ENCODE results near the gene TMOD2. TPM values are rescaled to one million over a fixed set of nuclear protein-coding genes. Genes with fewer than 3 reads are reported as not detected.

Gene TMOD2
- total and polyA plus RNA-seq, 2 of the 8 experiments (the other 6 are each of a cell fraction or from before 2014, with no cell fraction given) = 0.80 to 6.5 TPM

DNA sequence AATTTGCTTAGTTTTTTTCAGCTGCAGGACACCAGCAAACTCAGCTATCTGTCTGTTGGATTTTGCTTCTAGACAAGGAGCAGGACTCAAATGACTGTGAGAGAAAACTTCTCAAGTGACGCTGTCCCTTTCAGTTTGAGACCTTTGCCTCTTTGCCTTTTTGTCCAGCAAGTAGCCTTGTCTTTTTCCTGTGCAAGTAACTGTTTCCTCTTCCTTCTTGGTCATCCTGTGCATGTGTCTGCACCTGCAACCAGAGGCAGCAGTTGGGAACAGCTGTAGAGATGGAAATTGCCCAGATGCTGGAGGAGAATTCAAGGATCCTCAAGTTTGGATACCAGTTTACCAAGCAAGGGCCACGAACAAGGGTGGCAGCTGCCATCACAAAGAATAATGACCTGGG lies 54.7 kb downstream of the TMOD2 start:
- Histone ChIP-seq H2AFZ (ENCODE audit: low read length) (no peak overlapping the region), H3K23ac (ENCODE audit: insufficient read length) (no peak overlapping the region)
- TF ChIP-seq CBX5 (IDR thresholded peaks at IDR 0.05; ENCODE audit: low read depth, low read length) (no peak), GABPA (IDR thresholded peaks at IDR 0.05; ENCODE audit: borderline replicate concordance, insufficient read depth, low read length) (no peak), BCL11A (IDR thresholded peaks at IDR 0.05; ENCODE audit: low read depth in 2 of 2, low read length in 2 of 2) (no peak), SP1 (IDR thresholded peaks at IDR 0.05; ENCODE audit: low read depth, low read length) (no peak), TCF12 (IDR thresholded peaks at IDR 0.05; ENCODE audit: low read depth, low read length) (no peak), CBX8 (IDR thresholded peaks at IDR 0.05; ENCODE audit: borderline replicate concordance, low read depth, low read length) (no peak), ASH2L (IDR thresholded peaks at IDR 0.05; ENCODE audit: low read length) (no peak), KDM5A (IDR thresholded peaks at IDR 0.05; ENCODE audit: low read length) (no peak), CHD2 (IDR thresholded peaks at IDR 0.05; ENCODE audit: low read length) (no peak), CREB1 (IDR thresholded peaks at IDR 0.05) (no peak), BACH1 (IDR thresholded peaks at IDR 0.05; ENCODE audit: low read length) (no peak), JUND (IDR thresholded peaks at IDR 0.05; ENCODE audit: low read length) (no peak), PHF8 (conservative IDR thresholded peaks at IDR 0.05; ENCODE audit: low read depth, low read length) (no peak), KDM4A (IDR thresholded peaks at IDR 0.05; ENCODE audit: low read depth, low read length, severe bottlenecking) (no peak), JUN (IDR thresholded peaks at IDR 0.05; ENCODE audit: low read depth, low read length) (no peak)
- TF ChIP-seq, protein P1, sequence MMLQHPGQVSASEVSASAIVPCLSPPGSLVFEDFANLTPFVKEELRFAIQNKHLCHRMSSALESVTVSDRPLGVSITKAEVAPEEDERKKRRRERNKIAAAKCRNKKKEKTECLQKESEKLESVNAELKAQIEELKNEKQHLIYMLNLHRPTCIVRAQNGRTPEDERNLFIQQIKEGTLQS (IDR thresholded peaks at IDR 0.05; ENCODE audit: insufficient read depth, low read depth, low read length) = no peak

More for the DNA sequence above, 54.7 kb downstream of the TMOD2 start:
- Histone ChIP-seq H3K14ac (ENCODE audit: insufficient read length) (no peak overlapping the region), H2BK15ac (ENCODE audit: low read length) (no peak overlapping the region), H3K36me3 (ENCODE audit: control insufficient read depth in 2 of 4, insufficient read depth in 4 of 4, low read length in 3 of 4) (no peaks in the 10 kb centered on the region), H3K18ac (ENCODE audit: extremely low read depth, low read length) (no peak overlapping the region), H3K27ac (ENCODE audit: low read depth, low read length) (no peak overlapping the region), H4K5ac (ENCODE audit: insufficient read length, low read depth, low read length) (no peak overlapping the region), H3K56ac (replicated peaks; ENCODE audit: insufficient read length, low read depth, low read length) (no peak overlapping the region), H2BK20ac (ENCODE audit: low read length) (no peak overlapping the region), H4K8ac (ENCODE audit: extremely low read depth, insufficient read depth, low read length) (no peak overlapping the region), H3K79me2 (ENCODE audit: control insufficient read depth in 1 of 2, insufficient read depth in 2 of 2, low read length in 2 of 2) (no peaks in the 10 kb centered on the region), H3K79me1 (ENCODE audit: low read depth, low read length) (no peaks in the 10 kb centered on the region), H4K91ac (replicated peaks; ENCODE audit: insufficient read length, low read length) (no peak overlapping the region), H3K4me3 (ENCODE audit: extremely low read depth in 1 of 4, insufficient read depth in 2 of 4, low read depth in 3 of 4, low read length in 4 of 4) (no peak overlapping the region), H3K9me3 (ENCODE audit: insufficient read depth in 2 of 2, low read depth in 1 of 2, low read length in 1 of 2) (no peaks in the 10 kb centered on the region), H2BK5ac (ENCODE audit: low read depth, low read length) (no peak overlapping the region), H3K9ac (replicated peaks in 1 of 4; ENCODE audit: extremely low read depth in 1 of 4, low read depth in 3 of 4, low read length in 3 of 4) (no peak overlapping the region), H3K23me2 (ENCODE audit: low read depth, low read length) (no peaks in the 10 kb centered on the region), H3K4me2 (ENCODE audit: insufficient read depth in 1 of 2, low read depth in 2 of 2, low read length in 2 of 2) (no peak overlapping the region), H2AK5ac (ENCODE audit: low read depth, low read length) (no peak overlapping the region), H3K27me3 (replicated peaks in 1 of 4; ENCODE audit: control insufficient read depth in 3 of 4, extremely low read depth in 1 of 4, insufficient read depth in 3 of 4, low read length in 3 of 4) (no peaks in the 10 kb centered on the region), H3K4me1 (replicated peaks in 1 of 4; ENCODE audit: control insufficient read depth in 3 of 4, insufficient read depth in 4 of 4, low read length in 3 of 4) (no peaks in the 10 kb centered on the region), H4K20me1 (replicated peaks in 1 of 2; ENCODE audit: control insufficient read depth in 1 of 2, insufficient read depth in 2 of 2, low read length in 2 of 2) (no peaks in the 10 kb centered on the region), H3K4ac (replicated peaks; ENCODE audit: insufficient read length, low read depth, low read length) (no peak overlapping the region), H2BK120ac (replicated peaks; ENCODE audit: low read depth, low read length) (no peak overlapping the region), H2BK12ac (ENCODE audit: low read depth, low read length) (no peak overlapping the region)
- ChIA-PET POLR2A (ENCODE audit: partially characterized antibody) (no interaction called here), CTCF (ENCODE audit: partially characterized antibody) (interaction anchor here (1.2 kb wide), 1 partner anchor 29 kb away, joined by 4 read pairs; no protein-coding TSS in a partner anchor)
- DNase-seq (ENCODE audit: low read depth in 1 of 2, low spot score in 2 of 2) (no peak), FAIRE-seq (no peak)
- WGBS, 2 experiments (ENCODE audit: extremely low coverage in 1 of 2, insufficient coverage in 1 of 2, insufficient read length in 1 of 2, insufficient replicate concordance in 2 of 2, low coverage in 1 of 2, low lambda C conversion rate in 2 of 2, missing lambda C conversion rate in 1 of 2) = 98% methylated on average over 2 of the region's 2 CpGs; no CpG with 5 or more reads in 1 of the 2 experiments

Measured in H1 (cell line).